DND-41 (cell line): ENCODE measurements around the gene APOLD1.

Source experiments
- EZH2 ChIP-seq: IDR thresholded peaks from 3 replicates; pipeline ENCODE4 v1.6.1; 2012; ENCODE audit warnings: borderline replicate concordance, low read depth, mild to moderate bottlenecking, moderate library complexity, low read length, inconsistent platforms; ENCODE audit not compliant: severe bottlenecking
- TF ChIP-seq, protein P1 (sequence below): IDR thresholded peaks from 2 replicates; pipeline ENCODE4 v1.5.1; 2012; ENCODE audit warnings: borderline replicate concordance, low read length, moderate library complexity, mild to moderate bottlenecking; ENCODE audit not compliant: poor library complexity, severe bottlenecking; ENCODE audit errors: extremely low read depth

DNA sequence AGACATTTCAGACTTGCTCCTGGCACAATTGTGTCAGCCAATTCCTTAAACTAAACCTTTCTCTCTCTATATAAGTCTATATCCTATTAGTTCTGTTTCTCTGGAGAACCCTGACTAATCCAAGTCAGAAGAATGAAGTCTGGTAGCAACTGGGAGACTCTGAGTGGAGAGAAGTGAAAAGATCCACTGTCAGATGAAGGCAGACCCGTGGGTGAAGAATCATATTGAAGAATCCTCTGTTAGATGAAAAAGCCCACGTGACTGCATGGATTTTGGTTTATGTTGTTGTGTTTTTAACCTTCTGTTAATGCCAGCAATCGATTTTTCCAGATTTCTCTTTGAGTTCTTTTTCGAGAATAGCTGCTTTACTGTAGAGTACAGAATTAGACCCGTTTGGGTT lies 29.5 kb upstream of the APOLD1 start:
- TF ChIP-seq EZH2, result no peak
- TF ChIP-seq, protein P1, sequence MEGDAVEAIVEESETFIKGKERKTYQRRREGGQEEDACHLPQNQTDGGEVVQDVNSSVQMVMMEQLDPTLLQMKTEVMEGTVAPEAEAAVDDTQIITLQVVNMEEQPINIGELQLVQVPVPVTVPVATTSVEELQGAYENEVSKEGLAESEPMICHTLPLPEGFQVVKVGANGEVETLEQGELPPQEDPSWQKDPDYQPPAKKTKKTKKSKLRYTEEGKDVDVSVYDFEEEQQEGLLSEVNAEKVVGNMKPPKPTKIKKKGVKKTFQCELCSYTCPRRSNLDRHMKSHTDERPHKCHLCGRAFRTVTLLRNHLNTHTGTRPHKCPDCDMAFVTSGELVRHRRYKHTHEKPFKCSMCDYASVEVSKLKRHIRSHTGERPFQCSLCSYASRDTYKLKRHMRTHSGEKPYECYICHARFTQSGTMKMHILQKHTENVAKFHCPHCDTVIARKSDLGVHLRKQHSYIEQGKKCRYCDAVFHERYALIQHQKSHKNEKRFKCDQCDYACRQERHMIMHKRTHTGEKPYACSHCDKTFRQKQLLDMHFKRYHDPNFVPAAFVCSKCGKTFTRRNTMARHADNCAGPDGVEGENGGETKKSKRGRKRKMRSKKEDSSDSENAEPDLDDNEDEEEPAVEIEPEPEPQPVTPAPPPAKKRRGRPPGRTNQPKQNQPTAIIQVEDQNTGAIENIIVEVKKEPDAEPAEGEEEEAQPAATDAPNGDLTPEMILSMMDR, result no peak
